Erythroblast (primary cell): Measurements from ENCODE around the gene CLEC14A.

Experiments
- GATA1 ChIP-seq: IDR thresholded peaks from 2 replicates; pipeline ENCODE4 v1.6.1; 2011; ENCODE audit warnings: low read depth, mild to moderate bottlenecking, control low read depth, low read length, moderate library complexity
- POLR2A ChIP-seq: IDR thresholded peaks from 2 replicates; pipeline ENCODE4 v1.6.1; 2011; ENCODE audit warnings: mild to moderate bottlenecking, low read length

GRCh38 chr14:38279572-38279971, 23.7 kb upstream of the CLEC14A start:
- TF ChIP-seq POLR2A (no peak), GATA1 (no peak)
